ENCODE measurements around the gene RIOK1. TPM values are rescaled to one million over a fixed set of nuclear protein-coding genes. Genes with fewer than 3 reads are reported as not detected.
A peak's percentile ranks its signal among the peaks of the same experiment; 100 is the strongest.

The RIOK1 gene
- total and polyA plus RNA-seq, 2 of the 13 experiments (the other 11 are each of a cell fraction or from before 2014, with no cell fraction given), result 9.4 to 37.8 TPM

DNA sequence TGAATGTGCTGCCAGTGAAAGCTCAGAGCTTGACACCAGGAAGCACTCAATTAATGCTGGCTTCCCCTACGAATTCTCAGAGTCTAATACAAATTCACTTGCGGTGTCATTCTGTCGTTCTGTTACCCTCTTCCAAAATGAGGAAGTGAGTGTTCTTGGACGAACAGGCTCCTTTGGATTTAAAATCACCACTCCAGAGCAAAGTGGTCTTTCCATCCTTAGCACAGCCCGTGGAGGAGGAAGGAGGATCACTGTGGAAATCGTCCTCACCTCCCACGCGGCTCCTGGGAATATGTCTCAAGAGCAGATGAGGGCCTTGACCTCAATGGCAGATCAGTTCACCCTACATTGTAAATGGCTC lies 41.7 kb downstream of the RIOK1 start (continued):
- TF ChIP-seq ZZZ3 (CRISPR knock-in tag; IDR thresholded peaks at IDR 0.05; ENCODE audit: borderline replicate concordance) (no peak), ZNF30 (CRISPR knock-in tag; IDR thresholded peaks at IDR 0.05) (no peak), ZSCAN12 (CRISPR knock-in tag; IDR thresholded peaks at IDR 0.05) (no peak), SMC3 (IDR thresholded peaks at IDR 0.05; ENCODE audit: low read length) (no peak), HDAC6 (IDR thresholded peaks at IDR 0.05; ENCODE audit: low read depth, low read length) (no peak), ZSCAN21 (CRISPR knock-in tag; IDR thresholded peaks at IDR 0.05; ENCODE audit: borderline replicate concordance) (peak; percentile 50; the same call in 1 of the 2 replicates), SNAPC2 (CRISPR knock-in tag; IDR thresholded peaks at IDR 0.05) (no peak), PCBP2 (optimal IDR thresholded peaks at IDR 0.05; ENCODE audit: low read depth, low read length, poor library complexity, severe bottlenecking) (no peak), NAIF1 (CRISPR knock-in tag; IDR thresholded peaks at IDR 0.05; ENCODE audit: borderline replicate concordance) (0 out of 2 replicates have a peak, but pooled peaks have one; percentile 17), DZIP1 (CRISPR knock-in tag; IDR thresholded peaks at IDR 0.05) (no peak), ZEB1 (IDR thresholded peaks at IDR 0.05; ENCODE audit: insufficient replicate concordance, low read depth) (no peak), ATF5 (CRISPR knock-in tag; IDR thresholded peaks at IDR 0.05; ENCODE audit: low read depth) (0 out of 2 replicates have a peak, but pooled peaks have one; percentile 49), ZBTB3 (CRISPR knock-in tag; IDR thresholded peaks at IDR 0.05; ENCODE audit: borderline replicate concordance, low read depth) (no peak), ARNT (IDR thresholded peaks at IDR 0.05) (no peak), HNRNPL (IDR thresholded peaks at IDR 0.05; ENCODE audit: low read depth, low read length) (no peak), ZSCAN31 (CRISPR knock-in tag; IDR thresholded peaks at IDR 0.05; ENCODE audit: low read depth) (0 out of 2 replicates have a peak, but pooled peaks have one; percentile 21), PAX8 (CRISPR knock-in tag; IDR thresholded peaks at IDR 0.05; ENCODE audit: borderline replicate concordance) (peak; percentile 38; the same call in 1 of the 2 replicates), ZNF660 (CRISPR knock-in tag; IDR thresholded peaks at IDR 0.05; ENCODE audit: borderline replicate concordance, low read depth) (no peak), RFX3 (CRISPR knock-in tag; IDR thresholded peaks at IDR 0.05) (no peak), ZNF12 (CRISPR knock-in tag; IDR thresholded peaks at IDR 0.05) (no peak), ZNF343 (CRISPR knock-in tag; IDR thresholded peaks at IDR 0.05) (0 out of 2 replicates have a peak, but pooled peaks have one; percentile 38), HDAC1 (CRISPR knock-in tag; IDR thresholded peaks at IDR 0.05) (no peak), IKZF4 (CRISPR knock-in tag; IDR thresholded peaks at IDR 0.05; ENCODE audit: borderline replicate concordance, low read depth, not compliant biosample characterization) (peak; percentile 5), GABPA (IDR thresholded peaks at IDR 0.05; ENCODE audit: low read depth, low read length) (no peak), GABPA (CRISPR knock-in tag; IDR thresholded peaks at IDR 0.05; ENCODE audit: low read depth) (no peak), CEBPG (CRISPR knock-in tag; IDR thresholded peaks at IDR 0.05) (no peak), ZNF564 (CRISPR knock-in tag; IDR thresholded peaks at IDR 0.05) (no peak), ZNF792 (CRISPR knock-in tag; IDR thresholded peaks at IDR 0.05) (no peak), ZNF143 (CRISPR knock-in tag; IDR thresholded peaks at IDR 0.05) (no peak)
- TF ChIP-seq, protein P1, sequence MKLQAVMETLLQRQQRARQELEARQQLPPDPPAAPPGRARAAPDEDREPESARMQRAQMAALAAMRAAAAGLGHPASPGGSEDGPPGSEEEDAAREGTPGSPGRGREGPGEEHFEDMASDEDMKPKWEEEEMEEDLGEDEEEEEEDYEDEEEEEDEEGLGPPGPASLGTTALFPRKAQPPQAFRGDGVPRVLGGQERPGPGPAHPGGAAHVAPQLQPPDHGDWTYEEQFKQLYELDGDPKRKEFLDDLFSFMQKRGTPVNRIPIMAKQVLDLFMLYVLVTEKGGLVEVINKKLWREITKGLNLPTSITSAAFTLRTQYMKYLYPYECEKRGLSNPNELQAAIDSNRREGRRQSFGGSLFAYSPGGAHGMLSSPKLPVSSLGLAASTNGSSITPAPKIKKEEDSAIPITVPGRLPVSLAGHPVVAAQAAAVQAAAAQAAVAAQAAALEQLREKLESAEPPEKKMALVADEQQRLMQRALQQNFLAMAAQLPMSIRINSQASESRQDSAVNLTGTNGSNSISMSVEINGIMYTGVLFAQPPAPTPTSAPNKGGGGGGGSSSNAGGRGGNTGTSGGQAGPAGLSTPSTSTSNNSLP (IDR thresholded peaks at IDR 0.05; ENCODE audit: low read depth, low read length), result no peak

Measured in HepG2 (cell line).